Nephron (organoid): ENCODE measurements around the gene LPCAT1.

ENCODE experiments used
- H3K27ac Mint-ChIP-seq, 3 experiments: 2 replicates each; pipeline ENCODE4 v1.8.0; 2020; ENCODE audit warnings: mixed read lengths in 3 of 3, mild to moderate bottlenecking in 2 of 3, moderate library complexity in 1 of 3
- H3K27me3 Mint-ChIP-seq: 2 replicates; pipeline ENCODE4 v1.8.0; 2021; ENCODE audit warnings: low read depth, mild to moderate bottlenecking, moderate library complexity, mixed read lengths
- H3K36me3 Mint-ChIP-seq: 2 replicates; pipeline ENCODE4 v1.8.0; 2020; ENCODE audit warnings: low read depth, mixed read lengths
- H3K4me1 Mint-ChIP-seq: 2 replicates; pipeline ENCODE4 v1.8.0; 2020; ENCODE audit warnings: mixed read lengths
- H3K4me3 Mint-ChIP-seq, 3 experiments: 2 replicates each; pipeline ENCODE4 v1.8.0; 2020; ENCODE audit warnings: mild to moderate bottlenecking in 3 of 3, mixed read lengths in 3 of 3, moderate library complexity in 2 of 3
- H3K9me3 Mint-ChIP-seq: 2 replicates; pipeline ENCODE4 v1.8.0; 2020; ENCODE audit warnings: mixed read lengths
- TF ChIP-seq, protein P1 (sequence below), 3 experiments: fragments of 200-600 bp; sonication (generic); IDR thresholded peaks; one replicate each; pipeline ENCODE4 v1.5.0; 2021; ENCODE audit warnings: antibody characterized with exemption in 3 of 3; ENCODE audit not compliant: unreplicated experiment in 3 of 3

LPCAT1 gene

DNA sequence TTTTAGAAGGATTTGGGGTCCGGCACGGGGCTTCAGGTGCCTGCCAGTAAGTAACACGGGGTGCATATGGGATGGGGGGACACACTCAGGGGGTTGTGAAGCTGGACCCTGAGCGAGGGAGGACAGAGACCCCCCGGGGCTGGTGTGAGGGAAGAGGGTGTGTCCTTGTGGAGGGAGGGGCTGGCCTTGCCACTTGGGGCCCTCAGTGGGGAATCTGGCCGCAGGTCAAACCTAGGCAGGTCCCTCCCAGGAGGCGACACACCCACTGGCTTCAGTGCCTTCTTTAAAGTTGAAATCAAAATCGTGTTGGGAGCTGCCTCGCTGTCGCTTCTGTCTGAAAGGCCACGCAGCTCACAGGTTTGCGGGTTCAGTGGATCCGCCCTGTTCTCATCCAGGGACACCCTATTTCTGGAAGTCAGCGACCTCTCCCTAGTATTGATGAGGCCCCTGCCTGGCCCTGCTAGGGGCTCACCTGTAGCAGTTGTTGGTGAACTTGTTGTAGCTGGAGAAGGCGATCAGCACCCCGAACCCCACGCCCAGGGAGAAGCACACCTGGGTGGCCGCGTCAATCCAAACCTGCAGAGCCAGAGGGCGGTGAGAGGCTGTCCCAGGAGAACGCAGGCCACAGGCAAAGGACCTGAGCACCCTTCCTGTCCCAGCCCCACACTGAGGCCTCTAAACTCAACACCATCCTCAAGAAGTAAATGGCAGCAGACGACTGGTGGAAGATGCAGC is 108.0 kb downstream of the LPCAT1 start:
- Mint-ChIP-seq H3K4me1 (peaks cover 8% of the 10 kb centered on the region), H3K4me3 (no peak overlapping the region), H3K27me3 (peaks cover 39% of the 10 kb centered on the region), H3K9me3 (peaks cover 5% of the 10 kb centered on the region), H3K36me3 (no peaks in the 10 kb centered on the region), H3K27ac (no peak overlapping the region)
- TF ChIP-seq, protein P1, sequence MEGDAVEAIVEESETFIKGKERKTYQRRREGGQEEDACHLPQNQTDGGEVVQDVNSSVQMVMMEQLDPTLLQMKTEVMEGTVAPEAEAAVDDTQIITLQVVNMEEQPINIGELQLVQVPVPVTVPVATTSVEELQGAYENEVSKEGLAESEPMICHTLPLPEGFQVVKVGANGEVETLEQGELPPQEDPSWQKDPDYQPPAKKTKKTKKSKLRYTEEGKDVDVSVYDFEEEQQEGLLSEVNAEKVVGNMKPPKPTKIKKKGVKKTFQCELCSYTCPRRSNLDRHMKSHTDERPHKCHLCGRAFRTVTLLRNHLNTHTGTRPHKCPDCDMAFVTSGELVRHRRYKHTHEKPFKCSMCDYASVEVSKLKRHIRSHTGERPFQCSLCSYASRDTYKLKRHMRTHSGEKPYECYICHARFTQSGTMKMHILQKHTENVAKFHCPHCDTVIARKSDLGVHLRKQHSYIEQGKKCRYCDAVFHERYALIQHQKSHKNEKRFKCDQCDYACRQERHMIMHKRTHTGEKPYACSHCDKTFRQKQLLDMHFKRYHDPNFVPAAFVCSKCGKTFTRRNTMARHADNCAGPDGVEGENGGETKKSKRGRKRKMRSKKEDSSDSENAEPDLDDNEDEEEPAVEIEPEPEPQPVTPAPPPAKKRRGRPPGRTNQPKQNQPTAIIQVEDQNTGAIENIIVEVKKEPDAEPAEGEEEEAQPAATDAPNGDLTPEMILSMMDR (IDR thresholded peaks at IDR 0.05; ENCODE audit: unreplicated experiment in 3 of 3) = no peak

DNA sequence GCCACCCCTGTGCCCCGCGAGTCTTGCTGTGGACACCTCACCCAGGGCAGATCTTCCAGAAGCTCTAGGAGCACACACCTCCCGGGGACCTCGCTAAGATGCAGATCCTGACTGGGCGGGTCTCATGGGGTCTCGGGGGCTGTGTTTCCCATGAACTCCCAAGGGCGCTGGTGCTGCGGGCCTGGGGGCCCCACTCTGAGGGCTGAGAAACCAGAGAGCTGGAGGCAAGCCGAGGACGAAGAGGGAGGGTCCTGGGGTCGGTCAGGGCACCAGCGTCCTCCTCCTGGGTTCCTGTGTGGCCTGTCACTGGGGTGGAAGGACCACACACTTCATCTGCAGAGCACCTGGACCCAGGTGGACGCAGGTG is 108.7 kb downstream of the LPCAT1 start:
- Mint-ChIP-seq H3K9me3 (peaks cover 5% of the 10 kb centered on the region), H3K4me1 (peaks cover under 1% of the 10 kb centered on the region), H3K4me3 (no peak overlapping the region), H3K27ac (no peak overlapping the region), H3K27me3 (peaks cover 42% of the 10 kb centered on the region), H3K36me3 (no peaks in the 10 kb centered on the region)
- TF ChIP-seq, protein P1 (IDR thresholded peaks at IDR 0.05; ENCODE audit: unreplicated experiment in 3 of 3) = no peak

DNA sequence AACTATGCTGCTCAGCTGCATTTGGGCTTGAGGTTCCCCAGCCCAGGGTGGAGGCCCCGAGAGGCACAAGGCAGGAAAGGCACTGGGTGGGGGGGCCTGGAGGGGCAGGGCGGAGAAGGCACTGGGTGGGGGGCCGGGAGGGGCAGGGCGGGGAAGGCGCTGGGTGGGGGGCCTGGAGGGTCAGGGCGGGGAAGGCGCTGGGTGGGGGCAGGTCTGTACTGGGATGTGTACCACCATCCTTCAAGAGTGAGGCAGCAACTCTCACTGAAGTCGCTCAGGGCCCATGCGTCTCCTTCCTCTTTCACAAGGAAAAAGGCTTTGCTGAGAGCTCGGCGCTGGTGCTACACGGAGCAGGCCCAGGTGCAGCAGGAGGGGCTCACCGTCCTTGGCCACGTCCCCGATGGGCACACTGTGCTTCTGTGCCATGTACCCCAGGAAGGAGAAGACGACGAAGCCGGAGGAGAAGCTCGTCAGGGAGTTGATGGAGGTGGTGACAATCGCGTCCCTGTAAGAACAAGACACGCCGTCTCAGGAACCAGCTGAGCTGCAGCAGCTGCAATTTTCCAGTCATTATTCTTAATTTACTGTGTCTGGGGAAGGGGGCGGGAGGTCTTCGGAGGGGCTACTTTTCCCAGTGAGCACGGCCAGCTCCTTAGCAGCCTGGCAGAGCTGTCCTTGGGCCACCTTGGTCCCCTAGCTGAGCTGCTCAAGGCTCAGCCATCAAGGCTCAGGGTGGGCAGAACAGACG is 109.3 kb downstream of the LPCAT1 start:
- no peak overlapping the region for H3K27ac Mint-ChIP-seq
- no peaks in the 10 kb centered on the region for H3K36me3 Mint-ChIP-seq
- TF ChIP-seq, protein P1 (IDR thresholded peaks at IDR 0.05; ENCODE audit: unreplicated experiment in 3 of 3) = no peak
- H3K4me1 Mint-ChIP-seq = no peaks in the 10 kb centered on the region
- H3K4me3 Mint-ChIP-seq = no peak overlapping the region
- peaks cover 5% of the 10 kb centered on the region for H3K9me3 Mint-ChIP-seq
- H3K27me3 Mint-ChIP-seq = peaks cover 45% of the 10 kb centered on the region

DNA sequence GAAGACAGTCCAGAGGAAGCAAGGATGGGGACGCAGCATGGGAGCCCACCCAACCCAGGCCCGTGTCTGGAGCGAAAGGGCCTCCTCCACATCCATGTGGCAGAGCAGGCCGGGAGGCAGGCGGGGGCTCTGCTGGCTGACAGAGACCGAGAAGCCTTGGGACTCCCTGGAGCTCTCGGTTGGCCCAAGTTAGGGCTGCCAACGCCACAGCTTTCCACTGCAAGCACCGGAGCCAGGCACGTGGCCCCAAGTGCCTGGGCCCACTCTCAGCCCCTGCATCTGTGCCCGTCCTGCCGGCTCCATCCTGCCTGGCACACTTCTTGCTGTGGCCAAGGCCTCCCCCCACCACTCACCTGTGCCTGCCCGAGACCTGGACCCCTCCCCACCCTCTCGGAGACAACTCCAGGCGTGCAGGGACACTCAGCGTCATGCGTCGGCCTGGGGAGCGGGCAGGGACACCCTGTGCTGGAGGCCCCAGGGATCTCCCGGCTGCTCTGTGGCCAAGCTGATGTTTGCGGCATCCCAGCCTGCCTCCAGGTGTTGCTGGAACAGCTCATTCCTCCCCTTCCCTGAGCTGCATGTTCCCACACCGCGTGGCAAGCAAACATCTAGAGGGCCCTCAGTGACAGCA is 110.0 kb downstream of the LPCAT1 start:
- H3K27ac Mint-ChIP-seq = no peak overlapping the region
- no peak overlapping the region for H3K4me3 Mint-ChIP-seq
- no peaks in the 10 kb centered on the region for H3K36me3 Mint-ChIP-seq
- no peaks in the 10 kb centered on the region for H3K4me1 Mint-ChIP-seq
- H3K9me3 Mint-ChIP-seq = peaks cover 5% of the 10 kb centered on the region
- TF ChIP-seq, protein P1 (IDR thresholded peaks at IDR 0.05; ENCODE audit: unreplicated experiment in 3 of 3) = no peak
- H3K27me3 Mint-ChIP-seq = peaks cover 45% of the 10 kb centered on the region

DNA sequence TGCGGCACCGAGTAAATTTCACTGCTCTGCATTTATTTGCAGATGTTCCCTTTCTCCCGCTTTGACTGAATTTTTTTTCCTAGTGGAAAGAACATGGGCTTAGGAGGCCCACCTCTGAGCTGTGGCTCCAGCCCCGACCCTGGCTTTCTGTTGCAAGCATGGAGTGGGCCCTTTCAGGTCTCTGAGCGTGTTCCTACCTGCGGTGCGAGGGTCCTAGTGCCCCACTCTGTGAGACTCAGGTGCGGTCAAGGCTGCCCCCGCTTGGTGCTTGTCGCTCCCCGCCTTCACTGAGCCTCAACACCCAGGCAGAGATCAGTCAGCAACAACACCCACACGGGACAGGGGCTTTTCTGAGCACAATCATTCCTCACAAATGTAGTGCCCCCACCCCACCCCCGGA is 110.5 kb downstream of the LPCAT1 start:
- TF ChIP-seq, protein P1 (IDR thresholded peaks at IDR 0.05; ENCODE audit: unreplicated experiment in 3 of 3) = no peak
- H3K27ac Mint-ChIP-seq = no peak overlapping the region
- H3K27me3 Mint-ChIP-seq = peaks cover 42% of the 10 kb centered on the region
- H3K4me1 Mint-ChIP-seq = no peaks in the 10 kb centered on the region
- H3K36me3 Mint-ChIP-seq = no peaks in the 10 kb centered on the region
- H3K9me3 Mint-ChIP-seq = peaks cover 5% of the 10 kb centered on the region
- no peak overlapping the region for H3K4me3 Mint-ChIP-seq
